VCaP (cell line): ENCODE results near the gene RBBP4.

Experiments
- H3K27ac ChIP-seq: fragments of 450-650 bp; 2 replicates; pipeline ENCODE4 v1.5.1; 2017
- TF ChIP-seq, protein P1 (sequence below): fragments of 450-650 bp; conservative IDR thresholded peaks from 2 replicates; pipeline ENCODE4 v1.5.1; 2017; ENCODE audit warnings: mild to moderate bottlenecking, moderate library complexity

Gene RBBP4

DNA sequence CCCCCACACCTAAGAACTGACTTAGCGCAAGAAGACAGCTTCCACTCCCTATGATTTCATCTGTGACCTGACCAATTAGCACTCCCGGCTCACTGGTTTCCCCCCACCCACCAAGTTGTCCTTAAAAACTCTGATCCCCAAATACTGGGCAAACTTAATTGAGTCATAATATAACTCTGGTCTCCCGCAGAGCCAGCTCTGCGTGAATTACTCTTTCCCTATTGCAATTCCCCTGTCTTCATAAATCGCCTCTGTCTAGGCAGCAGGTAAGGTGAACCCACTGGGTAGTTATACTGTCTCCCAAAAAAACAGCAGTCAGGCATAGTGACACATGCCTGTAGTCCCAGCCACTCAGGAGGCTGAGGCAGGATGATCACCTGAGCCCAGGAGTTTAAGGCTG, 37.5 kb upstream of the RBBP4 start:
- no peak overlapping the region for H3K27ac ChIP-seq
- TF ChIP-seq, protein P1, sequence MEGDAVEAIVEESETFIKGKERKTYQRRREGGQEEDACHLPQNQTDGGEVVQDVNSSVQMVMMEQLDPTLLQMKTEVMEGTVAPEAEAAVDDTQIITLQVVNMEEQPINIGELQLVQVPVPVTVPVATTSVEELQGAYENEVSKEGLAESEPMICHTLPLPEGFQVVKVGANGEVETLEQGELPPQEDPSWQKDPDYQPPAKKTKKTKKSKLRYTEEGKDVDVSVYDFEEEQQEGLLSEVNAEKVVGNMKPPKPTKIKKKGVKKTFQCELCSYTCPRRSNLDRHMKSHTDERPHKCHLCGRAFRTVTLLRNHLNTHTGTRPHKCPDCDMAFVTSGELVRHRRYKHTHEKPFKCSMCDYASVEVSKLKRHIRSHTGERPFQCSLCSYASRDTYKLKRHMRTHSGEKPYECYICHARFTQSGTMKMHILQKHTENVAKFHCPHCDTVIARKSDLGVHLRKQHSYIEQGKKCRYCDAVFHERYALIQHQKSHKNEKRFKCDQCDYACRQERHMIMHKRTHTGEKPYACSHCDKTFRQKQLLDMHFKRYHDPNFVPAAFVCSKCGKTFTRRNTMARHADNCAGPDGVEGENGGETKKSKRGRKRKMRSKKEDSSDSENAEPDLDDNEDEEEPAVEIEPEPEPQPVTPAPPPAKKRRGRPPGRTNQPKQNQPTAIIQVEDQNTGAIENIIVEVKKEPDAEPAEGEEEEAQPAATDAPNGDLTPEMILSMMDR: no peak

DNA sequence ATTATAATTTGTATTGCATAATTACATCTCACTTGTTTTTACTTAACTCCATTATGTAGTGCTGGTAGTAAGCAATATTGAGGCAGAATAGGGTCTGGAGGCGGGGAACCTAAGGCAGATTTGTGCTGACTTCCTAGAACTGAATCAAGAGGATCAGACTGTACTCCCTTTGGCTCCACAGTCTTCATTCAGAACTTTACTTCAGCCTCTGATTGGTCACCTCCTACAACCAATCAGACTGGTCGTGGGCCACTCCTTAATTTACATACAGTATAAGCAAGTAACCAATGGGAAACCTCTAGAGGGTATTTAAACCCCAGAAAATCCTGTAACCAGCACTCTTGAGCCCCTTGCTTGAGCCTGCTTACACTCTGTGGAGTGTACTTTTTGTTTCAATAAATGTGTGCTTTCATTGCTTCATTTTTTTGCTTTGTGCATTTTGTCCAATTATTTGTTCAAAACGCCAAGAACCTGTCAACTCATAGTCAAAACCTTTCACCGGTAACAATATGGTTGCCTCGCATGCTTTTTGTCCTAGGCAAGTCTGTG, 32.3 kb upstream of the RBBP4 start:
- TF ChIP-seq, protein P1: no peak
- no peak overlapping the region for H3K27ac ChIP-seq

DNA sequence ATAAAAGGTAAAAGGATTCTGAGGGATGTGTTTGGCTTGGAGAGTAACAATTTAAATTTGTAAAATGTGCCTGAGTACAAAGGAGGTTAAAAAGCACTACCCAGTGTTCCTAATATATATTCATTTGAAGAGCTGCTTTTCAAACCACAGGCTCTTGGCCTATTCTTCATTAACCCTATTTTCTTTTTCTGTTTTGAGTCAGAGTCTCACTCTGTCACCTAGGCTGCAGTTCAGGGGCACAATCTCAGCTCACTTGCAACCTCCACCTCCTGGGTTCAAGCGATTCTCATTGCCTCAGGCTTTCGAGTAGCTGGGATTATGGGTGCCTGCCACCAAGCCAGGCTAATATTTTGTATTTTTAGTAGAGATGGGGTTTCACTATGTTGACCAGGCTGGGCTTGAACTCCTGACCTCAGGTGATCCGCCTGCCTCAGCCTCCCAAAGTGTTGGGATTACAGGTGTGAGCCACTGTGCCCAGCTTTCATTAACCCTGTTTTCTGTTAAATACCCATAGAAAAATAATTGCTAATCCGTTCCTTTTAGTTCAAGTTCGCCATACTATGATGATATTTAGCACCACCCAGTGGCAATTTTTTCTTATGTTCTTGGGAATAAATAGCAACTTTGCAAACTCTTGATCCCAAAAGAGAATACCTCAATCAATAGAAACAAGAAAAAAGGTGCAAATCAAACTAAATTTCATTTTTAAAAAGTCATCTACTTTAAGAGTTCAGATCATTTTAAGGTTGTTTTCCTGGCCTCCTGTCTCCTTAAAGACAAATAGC, 31.1 kb upstream of the RBBP4 start:
- H3K27ac ChIP-seq: no peak overlapping the region
- TF ChIP-seq, protein P1: peak; percentile 63

DNA sequence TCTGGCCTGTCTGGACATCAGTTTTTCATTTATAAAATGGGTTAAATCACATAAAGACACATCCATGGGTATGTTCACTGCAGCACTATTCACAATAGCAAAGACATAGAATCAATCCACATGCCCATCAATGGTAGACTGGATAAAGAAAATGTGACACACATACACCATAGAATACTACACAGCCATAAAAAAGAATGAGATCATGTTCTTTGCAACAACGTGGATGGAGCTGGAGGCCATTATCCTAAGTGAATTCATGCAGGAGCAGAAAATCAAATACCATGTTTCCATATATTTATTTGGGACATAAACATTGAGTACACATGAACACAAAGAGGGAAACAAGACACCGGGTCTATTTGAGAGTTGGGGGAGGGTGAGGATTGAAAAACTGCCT, 28.8 kb upstream of the RBBP4 start:
- no peak overlapping the region for H3K27ac ChIP-seq

DNA sequence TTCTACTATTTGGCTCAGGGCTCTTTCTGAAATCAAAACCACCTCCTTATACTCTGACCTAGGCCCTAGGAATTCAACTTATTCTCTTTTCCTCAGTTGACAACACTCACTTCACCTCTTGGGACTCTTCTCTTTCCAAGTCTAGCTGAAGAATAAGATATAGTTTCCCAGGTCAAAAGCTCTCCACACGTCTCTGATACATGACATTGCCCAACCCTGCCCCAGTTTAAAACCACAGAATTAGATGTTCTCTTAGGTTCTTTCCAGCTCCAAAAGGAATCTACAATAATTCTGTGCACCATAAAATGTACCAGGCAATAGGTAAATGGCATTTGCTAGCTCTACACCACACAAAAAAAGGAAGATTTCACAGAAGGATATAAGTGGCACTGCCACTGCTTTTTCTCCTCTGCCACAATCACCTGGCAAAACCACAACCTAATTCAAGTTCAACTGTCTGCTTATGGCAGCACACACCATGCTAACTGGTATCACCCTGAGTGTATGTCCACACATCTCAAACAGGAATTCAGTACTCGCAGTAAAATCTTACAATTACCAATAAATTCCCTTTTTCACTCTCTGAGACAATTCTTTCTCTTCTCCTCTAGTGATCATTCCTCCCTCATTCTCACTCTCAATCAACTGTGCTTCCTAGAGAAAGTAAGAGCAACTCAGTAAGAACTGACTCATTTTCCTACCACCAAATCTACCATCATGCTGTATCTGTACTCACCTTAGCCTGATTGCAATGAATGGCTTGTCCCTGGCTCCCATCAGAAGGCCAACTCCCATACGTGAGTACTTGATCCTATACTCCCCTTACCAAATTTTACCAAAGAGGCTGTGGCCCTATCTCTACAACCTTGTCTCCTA, 28.0 kb upstream of the RBBP4 start:
- no peak overlapping the region for H3K27ac ChIP-seq
- TF ChIP-seq, protein P1: no peak

More for the DNA sequence above, 28.8 kb upstream of the RBBP4 start:
- TF ChIP-seq, protein P1: no peak

DNA sequence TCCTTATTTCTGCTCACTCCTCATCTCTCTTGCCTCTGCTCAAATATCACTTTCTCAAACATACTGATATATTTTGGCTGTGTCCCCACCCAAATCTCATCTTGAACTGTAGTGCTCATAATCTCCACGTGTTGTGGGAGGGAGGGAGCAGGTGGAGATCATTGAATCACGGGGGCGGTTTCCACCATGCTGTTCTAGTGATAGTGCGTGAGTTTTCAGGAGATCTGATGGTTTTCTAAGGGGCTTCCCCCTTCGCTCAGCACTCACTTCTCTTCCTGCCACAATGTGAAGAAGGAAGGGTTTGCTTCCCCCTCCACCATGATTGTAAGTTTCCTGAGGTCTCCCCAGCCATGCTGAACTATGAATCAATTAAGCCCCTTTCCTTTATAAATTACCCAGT, 27.2 kb upstream of the RBBP4 start:
- H3K27ac ChIP-seq: no peak overlapping the region
- TF ChIP-seq, protein P1: no peak

DNA sequence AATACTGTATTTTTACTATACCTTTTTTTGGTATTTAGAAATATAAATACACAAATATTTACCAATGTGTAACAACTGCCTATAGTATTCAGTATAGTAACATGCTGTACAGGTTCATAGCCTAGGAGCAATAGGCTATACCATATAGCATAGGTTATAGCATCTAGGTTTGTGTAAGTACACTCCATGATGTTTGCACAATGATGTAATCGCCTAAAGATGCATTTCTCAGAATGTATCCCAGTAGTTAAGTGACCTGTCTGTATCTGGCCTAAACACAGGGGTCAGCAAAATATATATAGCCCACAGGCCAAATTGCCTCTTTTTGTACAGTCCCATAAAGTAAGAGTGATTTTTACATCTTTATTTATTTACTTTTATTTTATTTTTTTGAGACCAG, 24.8 kb upstream of the RBBP4 start:
- TF ChIP-seq, protein P1: no peak
- H3K27ac ChIP-seq: no peak overlapping the region
